CD4-positive, alpha-beta T cell treated with Interleukin-4 for 4 hours (primary cell): Measurements from ENCODE around the gene ZNF331.

Experiments
- DNase-seq: peaks from one replicate; pipeline ENCODE4 v3.0.0-alpha.2; 2020

Gene ZNF331

GRCh38 chr19:53521373-53522202, 16.4 kb upstream of the ZNF331 start:
- DNase-seq, result no peak

GRCh38 chr19:53525922-53526321, 12.0 kb upstream of the ZNF331 start:
- DNase-seq, result no peak

- no peak for DNase-seq
Measured at GRCh38 chr19:53530622-53531021, 7.3 kb upstream of the ZNF331 start.

GRCh38 chr19:53531457-53531856, 6.5 kb upstream of the ZNF331 start:
- DNase-seq, result no peak

- no peak for DNase-seq
Measured at GRCh38 chr19:53532362-53532761, 5.6 kb upstream of the ZNF331 start.

GRCh38 chr19:53536225-53536548, 1.8 kb upstream of the ZNF331 start:
- DNase-seq, result no peak

- DNase-seq, result no peak
Measured at GRCh38 chr19:53537121-53537520, 824 bp upstream of the ZNF331 start.

GRCh38 chr19:53538378-53539109, 599 bp downstream of the ZNF331 start:
- no peak for DNase-seq

- DNase-seq, result no peak
Measured at GRCh38 chr19:53540091-53540490, 2.1 kb downstream of the ZNF331 start.

GRCh38 chr19:53541971-53542370, 4.0 kb downstream of the ZNF331 start:
- no peak for DNase-seq

- DNase-seq, result no peak
Measured at GRCh38 chr19:53545271-53546065, 7.5 kb downstream of the ZNF331 start.

- no peak for DNase-seq
Measured at GRCh38 chr19:53546758-53547513, 9.0 kb downstream of the ZNF331 start.

- no peak for DNase-seq
Measured at GRCh38 chr19:53549340-53549739, 11.4 kb downstream of the ZNF331 start.

GRCh38 chr19:53552001-53552721, 14.2 kb downstream of the ZNF331 start:
- DNase-seq, result no peak

GRCh38 chr19:53553156-53553555, 15.2 kb downstream of the ZNF331 start:
- DNase-seq, result no peak

GRCh38 chr19:53553865-53554791, 16.2 kb downstream of the ZNF331 start:
- peak; percentile 93 for DNase-seq

- DNase-seq, result no peak
Measured at GRCh38 chr19:53554804-53555203, 16.9 kb downstream of the ZNF331 start.

- DNase-seq, result no peak
Measured at GRCh38 chr19:53555352-53555751, 17.4 kb downstream of the ZNF331 start.

- no peak for DNase-seq
Measured at GRCh38 chr19:53571339-53571738, 33.4 kb downstream of the ZNF331 start.

- no peak for DNase-seq
Measured at GRCh38 chr19:53576941-53577653, 39.2 kb downstream of the ZNF331 start.
